ENCODE measurements around the gene SOX18. TPM values are rescaled to one million over a fixed set of nuclear protein-coding genes. Genes with fewer than 3 reads are reported as not detected.

Gene SOX18
- total and polyA plus RNA-seq, 2 of the 13 experiments (the other 11 are each of a cell fraction or from before 2014, with no cell fraction given): 1.6 to 1.9 TPM

DNA sequence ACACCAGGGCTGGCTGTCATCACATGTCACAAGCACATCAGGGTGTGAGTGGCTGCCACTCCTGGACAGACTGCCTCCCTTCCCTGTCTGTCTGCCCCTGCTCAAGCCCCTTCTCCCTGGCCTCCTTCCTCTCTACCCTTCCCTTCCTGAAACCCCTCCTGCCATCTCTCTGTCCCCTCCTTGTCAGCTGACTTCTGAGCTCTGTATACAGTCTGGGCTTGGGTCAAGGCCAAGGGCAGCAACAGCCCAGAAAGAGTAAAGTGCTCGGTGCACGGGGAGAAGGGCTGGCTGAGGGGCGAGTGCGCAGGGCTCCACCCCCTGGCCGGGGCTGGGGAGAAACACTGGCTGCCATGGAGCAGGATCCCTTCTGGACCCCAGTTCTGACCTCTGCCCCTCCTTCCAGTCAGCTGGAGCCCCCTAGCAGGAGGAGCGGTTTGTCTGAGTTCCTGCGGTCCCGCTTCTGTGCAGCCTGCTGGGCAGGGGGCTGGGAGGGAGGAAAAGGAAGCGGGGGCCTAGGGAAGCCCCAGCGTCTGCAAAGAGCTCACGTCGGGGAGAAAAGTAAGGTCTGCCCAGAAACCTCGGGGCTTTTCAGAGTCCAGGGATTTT lies 32.8 kb upstream of the SOX18 start (continued):
- TF ChIP-seq, protein P1, sequence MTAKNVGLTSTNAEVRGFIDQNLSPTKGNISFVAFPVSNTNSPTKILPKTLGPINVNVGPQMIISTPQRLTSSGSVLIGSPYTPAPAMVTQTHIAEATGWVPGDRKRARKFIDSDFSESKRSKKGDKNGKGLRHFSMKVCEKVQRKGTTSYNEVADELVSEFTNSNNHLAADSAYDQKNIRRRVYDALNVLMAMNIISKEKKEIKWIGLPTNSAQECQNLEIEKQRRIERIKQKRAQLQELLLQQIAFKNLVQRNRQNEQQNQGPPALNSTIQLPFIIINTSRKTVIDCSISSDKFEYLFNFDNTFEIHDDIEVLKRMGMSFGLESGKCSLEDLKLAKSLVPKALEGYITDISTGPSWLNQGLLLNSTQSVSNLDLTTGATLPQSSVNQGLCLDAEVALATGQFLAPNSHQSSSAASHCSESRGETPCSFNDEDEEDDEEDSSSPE (CRISPR knock-in tag; IDR thresholded peaks at IDR 0.05): peak; percentile 41; the same call in 1 of the 2 replicates
- TF ChIP-seq FIP1L1 (IDR thresholded peaks at IDR 0.05; ENCODE audit: borderline replicate concordance, insufficient read depth, low read depth, low read length): no peak
- no peak for TF ChIP-seq NCOA5 (CRISPR knock-in tag; IDR thresholded peaks at IDR 0.05)
- TF ChIP-seq, protein P2, sequence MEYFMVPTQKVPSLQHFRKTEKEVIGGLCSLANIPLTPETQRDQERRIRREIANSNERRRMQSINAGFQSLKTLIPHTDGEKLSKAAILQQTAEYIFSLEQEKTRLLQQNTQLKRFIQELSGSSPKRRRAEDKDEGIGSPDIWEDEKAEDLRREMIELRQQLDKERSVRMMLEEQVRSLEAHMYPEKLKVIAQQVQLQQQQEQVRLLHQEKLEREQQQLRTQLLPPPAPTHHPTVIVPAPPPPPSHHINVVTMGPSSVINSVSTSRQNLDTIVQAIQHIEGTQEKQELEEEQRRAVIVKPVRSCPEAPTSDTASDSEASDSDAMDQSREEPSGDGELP (IDR thresholded peaks at IDR 0.05; ENCODE audit: borderline replicate concordance, low read depth): peak; percentile 92; the same call in 1 of the 2 replicates
- 0 out of 2 replicates have a peak, but pooled peaks have one; percentile 40 for TF ChIP-seq ZFP90 (CRISPR knock-in tag; IDR thresholded peaks at IDR 0.05; ENCODE audit: borderline replicate concordance)
- TF ChIP-seq RXRA (CRISPR knock-in tag; IDR thresholded peaks at IDR 0.05): peak; percentile 82
- TF ChIP-seq, protein P3, sequence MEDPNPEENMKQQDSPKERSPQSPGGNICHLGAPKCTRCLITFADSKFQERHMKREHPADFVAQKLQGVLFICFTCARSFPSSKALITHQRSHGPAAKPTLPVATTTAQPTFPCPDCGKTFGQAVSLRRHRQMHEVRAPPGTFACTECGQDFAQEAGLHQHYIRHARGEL (CRISPR knock-in tag; IDR thresholded peaks at IDR 0.05): 0 out of 2 replicates have a peak, but pooled peaks have one; percentile 21
- TF ChIP-seq ZNF616 (CRISPR knock-in tag; IDR thresholded peaks at IDR 0.05; ENCODE audit: low read depth): no peak
- TF ChIP-seq PITX1 (CRISPR knock-in tag; IDR thresholded peaks at IDR 0.05): peak; percentile 68; the same call in 1 of the 2 replicates
- peak; percentile 51 for TF ChIP-seq HNF4A (CRISPR knock-in tag; IDR thresholded peaks at IDR 0.05)
- TF ChIP-seq ZNF615 (CRISPR knock-in tag; IDR thresholded peaks at IDR 0.05; ENCODE audit: borderline replicate concordance): no peak
- no peak for TF ChIP-seq FOXK2 (IDR thresholded peaks at IDR 0.05)
- no peak for TF ChIP-seq MAZ (IDR thresholded peaks at IDR 0.05; ENCODE audit: borderline replicate concordance, low read depth, low read length)
- TF ChIP-seq MAZ (CRISPR knock-in tag; IDR thresholded peaks at IDR 0.05; ENCODE audit: low read depth): 0 out of 2 replicates have a peak, but pooled peaks have one; percentile 23
- TF ChIP-seq KMT2B (CRISPR knock-in tag; IDR thresholded peaks at IDR 0.05): 0 out of 2 replicates have a peak, but pooled peaks have one; percentile 38
- peak; percentile 69 for TF ChIP-seq FOXA3 (CRISPR knock-in tag; IDR thresholded peaks at IDR 0.05)
- TF ChIP-seq MIER3 (CRISPR knock-in tag; IDR thresholded peaks at IDR 0.05; ENCODE audit: borderline replicate concordance): peak; percentile 79; the same call in 1 of the 2 replicates
- 0 out of 2 replicates have a peak, but pooled peaks have one; percentile 49 for TF ChIP-seq ZNF792 (CRISPR knock-in tag; IDR thresholded peaks at IDR 0.05)
- TF ChIP-seq, protein P4, sequence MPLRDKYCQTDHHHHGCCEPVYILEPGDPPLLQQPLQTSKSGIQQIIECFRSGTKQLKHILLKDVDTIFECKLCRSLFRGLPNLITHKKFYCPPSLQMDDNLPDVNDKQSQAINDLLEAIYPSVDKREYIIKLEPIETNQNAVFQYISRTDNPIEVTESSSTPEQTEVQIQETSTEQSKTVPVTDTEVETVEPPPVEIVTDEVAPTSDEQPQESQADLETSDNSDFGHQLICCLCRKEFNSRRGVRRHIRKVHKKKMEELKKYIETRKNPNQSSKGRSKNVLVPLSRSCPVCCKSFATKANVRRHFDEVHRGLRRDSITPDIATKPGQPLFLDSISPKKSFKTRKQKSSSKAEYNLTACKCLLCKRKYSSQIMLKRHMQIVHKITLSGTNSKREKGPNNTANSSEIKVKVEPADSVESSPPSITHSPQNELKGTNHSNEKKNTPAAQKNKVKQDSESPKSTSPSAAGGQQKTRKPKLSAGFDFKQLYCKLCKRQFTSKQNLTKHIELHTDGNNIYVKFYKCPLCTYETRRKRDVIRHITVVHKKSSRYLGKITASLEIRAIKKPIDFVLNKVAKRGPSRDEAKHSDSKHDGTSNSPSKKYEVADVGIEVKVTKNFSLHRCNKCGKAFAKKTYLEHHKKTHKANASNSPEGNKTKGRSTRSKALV (CRISPR knock-in tag; IDR thresholded peaks at IDR 0.05): peak; percentile 53; the same call in 1 of the 2 replicates
- no peak for TF ChIP-seq ZNF34 (CRISPR knock-in tag; IDR thresholded peaks at IDR 0.05; ENCODE audit: borderline replicate concordance)
- TF ChIP-seq KAT7 (CRISPR knock-in tag; IDR thresholded peaks at IDR 0.05; ENCODE audit: borderline replicate concordance): no peak
- TF ChIP-seq, protein P5, sequence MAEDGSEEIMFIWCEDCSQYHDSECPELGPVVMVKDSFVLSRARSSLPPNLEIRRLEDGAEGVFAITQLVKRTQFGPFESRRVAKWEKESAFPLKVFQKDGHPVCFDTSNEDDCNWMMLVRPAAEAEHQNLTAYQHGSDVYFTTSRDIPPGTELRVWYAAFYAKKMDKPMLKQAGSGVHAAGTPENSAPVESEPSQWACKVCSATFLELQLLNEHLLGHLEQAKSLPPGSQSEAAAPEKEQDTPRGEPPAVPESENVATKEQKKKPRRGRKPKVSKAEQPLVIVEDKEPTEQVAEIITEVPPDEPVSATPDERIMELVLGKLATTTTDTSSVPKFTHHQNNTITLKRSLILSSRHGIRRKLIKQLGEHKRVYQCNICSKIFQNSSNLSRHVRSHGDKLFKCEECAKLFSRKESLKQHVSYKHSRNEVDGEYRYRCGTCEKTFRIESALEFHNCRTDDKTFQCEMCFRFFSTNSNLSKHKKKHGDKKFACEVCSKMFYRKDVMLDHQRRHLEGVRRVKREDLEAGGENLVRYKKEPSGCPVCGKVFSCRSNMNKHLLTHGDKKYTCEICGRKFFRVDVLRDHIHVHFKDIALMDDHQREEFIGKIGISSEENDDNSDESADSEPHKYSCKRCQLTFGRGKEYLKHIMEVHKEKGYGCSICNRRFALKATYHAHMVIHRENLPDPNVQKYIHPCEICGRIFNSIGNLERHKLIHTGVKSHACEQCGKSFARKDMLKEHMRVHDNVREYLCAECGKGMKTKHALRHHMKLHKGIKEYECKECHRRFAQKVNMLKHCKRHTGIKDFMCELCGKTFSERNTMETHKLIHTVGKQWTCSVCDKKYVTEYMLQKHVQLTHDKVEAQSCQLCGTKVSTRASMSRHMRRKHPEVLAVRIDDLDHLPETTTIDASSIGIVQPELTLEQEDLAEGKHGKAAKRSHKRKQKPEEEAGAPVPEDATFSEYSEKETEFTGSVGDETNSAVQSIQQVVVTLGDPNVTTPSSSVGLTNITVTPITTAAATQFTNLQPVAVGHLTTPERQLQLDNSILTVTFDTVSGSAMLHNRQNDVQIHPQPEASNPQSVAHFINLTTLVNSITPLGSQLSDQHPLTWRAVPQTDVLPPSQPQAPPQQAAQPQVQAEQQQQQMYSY (CRISPR knock-in tag; IDR thresholded peaks at IDR 0.05): peak; percentile 86
- no peak for TF ChIP-seq HMGA1 (CRISPR knock-in tag; conservative IDR thresholded peaks at IDR 0.05)

Data from HepG2 (cell line).